Dedifferentiated amniotic fluid mesenchymal stem cell (primary cell): ENCODE data around the gene FMR1.

Source experiments
- DNase-seq: peaks from one replicate; pipeline ENCODE4 v3.0.0-alpha.2; 2016; ENCODE audit errors: extremely low spot score

Gene FMR1

GRCh38 chrX:147911192-147912022 lies at the start of gene FMR1:
FMR1 (plus strand) TSS chrX:147911919; CDS start chrX:147912180, 261 bp downstream.
- peak; percentile 86 for DNase-seq

GRCh38 chrX:147875866-147876596 lies 35.7 kb upstream of the FMR1 start:
- no peak for DNase-seq

- DNase-seq: no peak
Measured at GRCh38 chrX:147876849-147877646, 34.7 kb upstream of the FMR1 start.

- DNase-seq: no peak
Measured at GRCh38 chrX:147877726-147878125, 34.0 kb upstream of the FMR1 start.

GRCh38 chrX:147884958-147885357 lies 26.8 kb upstream of the FMR1 start:
- DNase-seq: no peak

GRCh38 chrX:147890756-147891155 lies 21.0 kb upstream of the FMR1 start:
- peak; percentile 22 for DNase-seq

- no peak for DNase-seq
Measured at GRCh38 chrX:147891896-147892295, 19.8 kb upstream of the FMR1 start.

- DNase-seq: no peak
Measured at GRCh38 chrX:147893741-147894140, 18.0 kb upstream of the FMR1 start.

GRCh38 chrX:147894366-147894963 lies 17.3 kb upstream of the FMR1 start:
- DNase-seq: no peak

GRCh38 chrX:147897117-147897516 lies 14.6 kb upstream of the FMR1 start:
- no peak for DNase-seq

GRCh38 chrX:147898951-147899350 lies 12.8 kb upstream of the FMR1 start:
- no peak for DNase-seq

- DNase-seq: no peak
Measured at GRCh38 chrX:147899379-147900114, 12.2 kb upstream of the FMR1 start.

- no peak for DNase-seq
Measured at GRCh38 chrX:147900349-147900748, 11.4 kb upstream of the FMR1 start.

GRCh38 chrX:147901461-147902126 lies 10.1 kb upstream of the FMR1 start:
- DNase-seq: no peak

- no peak for DNase-seq
Measured at GRCh38 chrX:147902270-147902669, 9.4 kb upstream of the FMR1 start.

- DNase-seq: no peak
Measured at GRCh38 chrX:147908106-147908505, 3.6 kb upstream of the FMR1 start.

- DNase-seq: no peak
Measured at GRCh38 chrX:147910607-147911006, 1.1 kb upstream of the FMR1 start.

- DNase-seq: no peak
Measured at GRCh38 chrX:147912093-147912801, 528 bp downstream of the FMR1 start.

- DNase-seq: no peak
Measured at GRCh38 chrX:147913570-147913969, 1.9 kb downstream of the FMR1 start.

- no peak for DNase-seq
Measured at GRCh38 chrX:147914591-147914990, 2.9 kb downstream of the FMR1 start.
